Measurements from ENCODE around the gene NT5DC4.

DNA sequence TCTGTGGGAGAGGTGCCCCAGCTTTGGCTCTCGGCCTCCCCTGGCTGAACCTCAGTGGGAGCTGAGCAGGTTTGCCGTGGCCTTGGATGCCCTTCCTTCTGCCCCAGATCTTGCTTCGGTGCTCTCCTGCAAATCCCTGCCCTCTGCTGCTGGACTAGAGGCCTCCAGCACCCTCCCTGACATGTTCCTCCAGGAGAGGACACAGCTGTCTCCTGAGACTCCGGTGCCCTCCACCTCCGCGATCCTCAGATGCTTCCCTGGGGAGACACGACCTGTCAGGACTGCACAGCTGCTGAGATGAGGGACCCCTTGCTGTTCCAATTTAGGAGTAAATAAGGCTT is 7.3 kb upstream of the NT5DC4 start:
- TF ChIP-seq EZH2 (IDR thresholded peaks at IDR 0.05; ENCODE audit: insufficient read depth, poor library complexity, severe bottlenecking) = no peak
- TF ChIP-seq EZH2phosphoT487 (IDR thresholded peaks at IDR 0.05; ENCODE audit: insufficient read depth, low read depth) = no peak

Data from GM23248 (cell line).